Endothelial cell of umbilical vein (primary cell): ENCODE data around the gene ODAD3. TPM values are rescaled to one million over a fixed set of nuclear protein-coding genes. Genes with fewer than 3 reads are reported as not detected.
"Not testable (repeated sequence)": the region's sequence is repeated elsewhere in the genome, so short reads cannot be mapped to it uniquely, and the experiment has no call there.

Source experiments
- BruUV-seq: library from RNA; stranded (reverse); fragments of 400-500 nt; replicated peaks from 2 replicates; lab custom pipeline; 2021; lab: Mats Ljungman, UMichigan
- CTCF ChIA-PET: fragments of 300-600, 350-600 bp; sonication (Branson Sonifier 250); formaldehyde crosslinking; loops from one replicate; lab custom pipeline; 2021; ENCODE audit warnings: antibody characterized with exemption, inconsistent platforms; lab: Charles Lee
- POLR2A ChIA-PET: fragments of 300-600, 350-600 bp; sonication (Branson Sonifier 250); formaldehyde crosslinking; loops from one replicate; lab custom pipeline; 2021; ENCODE audit warnings: antibody characterized with exemption, inconsistent platforms; lab: Charles Lee
- DNase-seq: peaks from one replicate; pipeline ENCODE4 v3.0.0-alpha.2; 2011; ENCODE audit warnings: low read depth, low spot score
- FAIRE-seq: peaks from 2 replicates; lab custom pipeline; 2011; peaks lifted over from hg19 to GRCh38; lab: Jason Lieb, UNC
- H2AFZ ChIP-seq: 2 replicates; pipeline ENCODE4 v1.6.0; 2012; ENCODE audit warnings: low read depth, low read length, control low read depth, inconsistent platforms
- H3K27ac ChIP-seq: 2 replicates; pipeline ENCODE4 v1.5.1; 2011; ENCODE audit warnings: low read depth, mild to moderate bottlenecking, control low read depth, low read length, moderate library complexity; ENCODE audit not compliant: insufficient read depth
- H3K27me3 ChIP-seq, 2 experiments: 2 replicates each; pipeline versions ENCODE4 v1.6.0 to v1.6.1; 2011; ENCODE audit warnings: low read length in 2 of 2, mixed read lengths in 1 of 2; ENCODE audit not compliant: control insufficient read depth in 2 of 2, insufficient read depth in 2 of 2
- H3K36me3 ChIP-seq, 2 experiments: 2 replicates in 1 of 2; 3 replicates in 1 of 2; pipeline ENCODE4 v1.5.1; 2011; ENCODE audit warnings: low read length in 2 of 2, mild to moderate bottlenecking in 1 of 2, moderate library complexity in 1 of 2; ENCODE audit not compliant: control insufficient read depth in 2 of 2, insufficient read depth in 2 of 2; ENCODE audit errors: extremely low read depth in 1 of 2
- H3K4me1 ChIP-seq: 3 replicates; pipeline ENCODE4 v1.5.1; 2011; ENCODE audit warnings: mild to moderate bottlenecking, low read length; ENCODE audit not compliant: control insufficient read depth, insufficient read depth; ENCODE audit errors: extremely low read depth
- H3K4me2 ChIP-seq: 2 replicates; pipeline ENCODE4 v1.6.1; 2011; ENCODE audit warnings: low read length, control low read depth, mixed read lengths; ENCODE audit not compliant: insufficient read depth
- H3K4me3 ChIP-seq, 3 experiments: fragments of 200-600 bp in 1 of 3; sonication (generic), shearing (Covaris generic) in 1 of 3; replicated peaks in 1 of 3; 2 replicates each; pipeline ENCODE4 v1.5.1; 2011 to 2016; ENCODE audit warnings: control low read depth in 3 of 3, low read length in 3 of 3, mild to moderate bottlenecking in 2 of 3, inconsistent platforms in 1 of 3, low read depth in 1 of 3, moderate library complexity in 1 of 3; ENCODE audit not compliant: insufficient read depth in 1 of 3
- H3K79me2 ChIP-seq: 2 replicates; pipeline ENCODE4 v1.6.0; 2012; ENCODE audit warnings: low read length, inconsistent platforms; ENCODE audit not compliant: control insufficient read depth, insufficient read depth
- H3K9ac ChIP-seq: replicated peaks from 2 replicates; pipeline ENCODE3; 2011; ENCODE audit warnings: low read length, control low read depth; ENCODE audit not compliant: insufficient read depth; ENCODE audit errors: extremely low read depth
- H3K9me1 ChIP-seq: replicated peaks from 3 replicates; pipeline ENCODE4 v1.6.0; 2011; ENCODE audit warnings: mild to moderate bottlenecking, low read length; ENCODE audit not compliant: control insufficient read depth, insufficient read depth; ENCODE audit errors: extremely low read depth
- H3K9me3 ChIP-seq: replicated peaks from 2 replicates; pipeline ENCODE4 v1.5.1; 2012; ENCODE audit warnings: low read length, inconsistent platforms; ENCODE audit not compliant: control insufficient read depth, insufficient read depth
- H4K20me1 ChIP-seq: replicated peaks from 2 replicates; pipeline ENCODE3; 2011; ENCODE audit warnings: mild to moderate bottlenecking, low read length; ENCODE audit not compliant: control insufficient read depth, insufficient read depth; ENCODE audit errors: extremely low read depth
- MYC ChIP-seq: IDR thresholded peaks from one replicate; pipeline ENCODE4 v1.6.1; 2011; ENCODE audit warnings: mild to moderate bottlenecking, low read depth, low read length
- dilution Hi-C: fragments of 300-500 bp; cut with MboI; formaldehyde crosslinking; loops from one replicate; pipeline ENCODE4 v1.15.0; 2019; ENCODE audit warnings: low sequenced_read_pairs; ENCODE audit not compliant: extremely low pct_ligation_motif_present
- intact Hi-C: fragments of 100-400 bp; cut with micrococcal nuclease; formaldehyde crosslinking; loops from one replicate; pipeline ENCODE4 v1.10.0; 2022
- polyA plus RNA-seq, 4 experiments: library from polyadenylated mRNA; depleted of rRNA in 3 of 4; stranded (reverse) in 3 of 4; unstranded in 1 of 4; fragments of >200 nt; gene quantifications; 2 replicates each; pipeline versions ENCODE4 v1.2.1 to v1.2.3, GENCODE V29; 2011 to 2012; ENCODE audit warnings: missing spikeins in 1 of 4
- total RNA-seq: library from RNA; stranded (reverse); gene quantifications from 2 replicates; pipeline ENCODE4 v1.2.3, GENCODE V29; 2021
- TF ChIP-seq, protein P1 (sequence below): IDR thresholded peaks from 2 replicates; pipeline ENCODE4 v1.6.1; 2011; ENCODE audit not compliant: insufficient read depth, insufficient read length

ODAD3 gene
- total and polyA plus RNA-seq, 2 donors (not counting 3 experiments of a cell fraction or from before 2014, with no cell fraction given), result 0.14 to 0.97 TPM

DNA sequence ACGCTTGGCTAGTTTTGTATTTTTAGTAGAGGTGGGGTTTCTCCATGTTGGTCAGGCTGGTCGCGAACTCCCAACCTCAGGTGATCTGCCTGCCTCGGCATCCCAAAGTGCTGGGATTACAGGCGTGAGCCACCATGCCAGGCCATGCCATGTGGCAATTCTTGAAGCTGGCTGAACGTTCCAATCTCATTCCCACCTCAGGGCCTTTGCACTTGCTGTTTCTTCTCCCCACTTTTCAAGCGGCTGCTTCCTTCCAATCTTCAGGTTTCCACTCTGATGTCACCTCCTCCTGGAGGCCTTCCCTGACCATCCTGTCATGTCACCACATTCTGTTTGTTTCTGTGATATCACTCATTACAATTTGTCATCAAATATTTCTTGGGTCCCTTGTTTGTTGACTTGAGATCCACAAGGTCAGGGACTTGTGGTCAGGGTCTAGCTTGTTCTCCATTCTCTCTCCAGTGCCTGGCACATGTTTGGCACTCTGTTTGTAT is 55.0 kb downstream of the ODAD3 start:
- no peak for DNase-seq
- H3K79me2 ChIP-seq, result peaks cover 6% of the 10 kb centered on the region
- POLR2A ChIA-PET, result no interaction called here
- TF ChIP-seq, protein P1, sequence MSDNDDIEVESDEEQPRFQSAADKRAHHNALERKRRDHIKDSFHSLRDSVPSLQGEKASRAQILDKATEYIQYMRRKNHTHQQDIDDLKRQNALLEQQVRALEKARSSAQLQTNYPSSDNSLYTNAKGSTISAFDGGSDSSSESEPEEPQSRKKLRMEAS, result no peak
- no peak for TF ChIP-seq MYC
- no peaks in the 10 kb centered on the region for H3K36me3 ChIP-seq
- H4K20me1 ChIP-seq, result no peaks in the 10 kb centered on the region
- no peak overlapping the region for H3K9ac ChIP-seq
- H3K9me3 ChIP-seq, result no peaks in the 10 kb centered on the region
- no TSS peak for BruUV-seq
- H3K4me3 ChIP-seq, result no peak overlapping the region
- H3K9me1 ChIP-seq, result no peaks in the 10 kb centered on the region
- H3K4me2 ChIP-seq, result peak overlapping the region; percentile 68
- H2AFZ ChIP-seq, result no peak overlapping the region
- H3K4me1 ChIP-seq, result peaks cover 53% of the 10 kb centered on the region
- H3K27ac ChIP-seq, result no peak overlapping the region
- dilution Hi-C loops, result no loop called here
- no peaks in the 10 kb centered on the region for H3K27me3 ChIP-seq
- CTCF ChIA-PET, result interaction anchor here (2.7 to 5.5 kb wide), 3 partner anchors 26 to 86 kb away, joined by 14 to 55 read pairs (median 16); partner anchors contain the start of genes ODAD3 and PRKCSH
- intact Hi-C loops, result loop anchor here (5.0 kb wide), 1 partner anchor 42 kb away; no protein-coding TSS in a partner anchor
- FAIRE-seq, result no peak

DNA sequence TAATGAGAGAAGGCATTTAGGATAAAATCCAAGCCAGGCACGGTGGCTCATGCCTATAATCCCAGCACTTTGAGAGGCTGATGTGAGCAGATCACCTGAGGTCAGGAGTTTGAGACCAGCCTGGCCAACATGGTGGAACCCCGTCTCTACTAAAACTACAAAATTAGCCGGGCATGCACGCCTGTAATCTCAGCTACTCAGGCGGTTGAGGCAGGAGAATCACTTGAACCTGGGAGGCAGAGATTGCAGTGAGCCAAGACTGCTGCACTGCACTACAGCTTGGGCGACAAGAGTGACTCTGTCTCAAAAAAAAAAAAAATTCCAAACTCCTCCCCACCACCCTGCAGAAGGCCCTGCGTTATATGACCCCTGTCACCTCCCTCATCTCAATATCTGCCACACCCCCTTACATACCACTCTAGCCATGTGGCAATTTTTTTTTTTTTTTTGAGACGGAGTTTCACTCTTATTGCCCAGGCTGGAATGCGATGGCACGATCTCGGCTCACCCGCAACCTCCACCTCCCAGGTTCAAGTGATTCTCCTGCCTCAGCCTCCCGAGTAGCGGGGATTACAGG is 55.6 kb downstream of the ODAD3 start:
- intact Hi-C loops, H3K79me2 ChIP-seq, POLR2A ChIA-PET, H4K20me1 ChIP-seq, H3K9ac ChIP-seq, H3K27ac ChIP-seq, H3K27me3 ChIP-seq, H3K4me3 ChIP-seq, dilution Hi-C loops, H3K36me3 ChIP-seq, H3K9me3 ChIP-seq, H3K4me2 ChIP-seq, FAIRE-seq, H2AFZ ChIP-seq, BruUV-seq, DNase-seq, H3K9me1 ChIP-seq: not testable (repeated sequence)
- peaks cover 49% of the 10 kb centered on the region for H3K4me1 ChIP-seq
- CTCF ChIA-PET, result interaction anchor here (2.7 to 5.5 kb wide), 3 partner anchors 27 to 86 kb away, joined by 14 to 55 read pairs (median 16); partner anchors contain the start of genes ODAD3 and PRKCSH
